GM21723 (cell line): ENCODE results near the gene LRRC4B.
"Not testable (repeated sequence)": the region's sequence is repeated elsewhere in the genome, so short reads cannot be mapped to it uniquely, and the experiment has no call there.

Experiments
- ATAC-seq: cut with Tn5 transposase; IDR thresholded peaks from one replicate; pipeline ENCODE4 v1.9.1; 2021; ENCODE audit warnings: mild to moderate bottlenecking, moderate library complexity; ENCODE audit not compliant: unreplicated experiment

The LRRC4B gene

GRCh38 chr19:50489461-50490011, 78.7 kb downstream of the LRRC4B start:
- ATAC-seq = no peak

GRCh38 chr19:50488389-50489194, 79.6 kb downstream of the LRRC4B start:
- ATAC-seq = no peak

DNA sequence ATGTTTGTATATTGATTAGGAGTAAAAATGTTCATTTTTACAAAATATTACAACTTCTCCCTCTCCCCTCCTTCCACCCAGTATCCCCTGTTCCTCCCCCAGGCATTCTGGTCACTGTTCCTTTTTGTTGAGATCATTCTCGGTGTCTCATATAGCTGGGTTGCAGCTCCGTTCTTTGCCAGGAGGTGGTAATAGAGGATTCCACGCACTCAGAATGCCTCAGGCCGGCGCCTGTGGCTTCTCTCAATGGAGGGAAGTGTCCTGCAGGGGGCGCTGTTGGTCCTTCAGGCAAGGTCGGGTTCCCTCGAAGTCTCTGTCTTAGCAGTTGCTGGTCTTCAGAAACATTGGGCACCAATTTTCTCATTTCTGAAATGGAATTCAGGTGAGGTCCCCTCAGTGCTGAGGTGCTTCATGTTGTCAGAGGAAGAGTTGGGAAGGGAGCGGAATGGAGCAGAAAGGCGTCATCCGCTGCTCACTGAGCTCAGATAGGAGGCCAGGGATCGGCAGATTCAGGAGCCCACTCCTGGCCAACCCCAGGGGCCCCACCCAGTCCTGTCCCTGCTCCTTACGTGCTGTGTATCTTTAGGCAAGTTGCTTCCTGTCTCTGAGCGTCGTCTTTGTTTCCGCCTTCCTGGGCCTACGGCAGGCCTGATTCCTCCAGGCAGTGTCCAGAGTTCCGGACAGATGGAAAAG, 81.3 kb downstream of the LRRC4B start:
- ATAC-seq = no peak

GRCh38 chr19:50485284-50485955, 82.8 kb downstream of the LRRC4B start:
- ATAC-seq = no peak

DNA sequence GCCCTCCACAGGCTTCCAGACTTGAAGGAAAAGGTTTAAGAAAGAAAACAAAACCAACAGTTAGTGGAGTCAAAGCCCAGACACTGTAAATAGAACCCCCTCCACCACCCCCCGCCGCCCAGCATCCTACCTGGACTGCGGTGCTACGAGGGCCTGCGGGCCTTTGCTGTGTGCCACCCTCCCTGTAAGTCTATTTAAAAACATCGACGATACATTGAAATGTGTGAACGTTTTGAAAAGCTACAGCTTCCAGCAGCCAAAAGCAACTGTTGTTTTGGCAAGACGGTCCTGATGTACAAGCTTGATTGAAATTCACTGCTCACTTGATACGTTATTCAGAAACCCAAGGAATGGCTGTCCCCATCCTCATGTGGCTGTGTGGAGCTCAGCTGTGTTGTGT, 85.3 kb downstream of the LRRC4B start:
- ATAC-seq = no peak

DNA sequence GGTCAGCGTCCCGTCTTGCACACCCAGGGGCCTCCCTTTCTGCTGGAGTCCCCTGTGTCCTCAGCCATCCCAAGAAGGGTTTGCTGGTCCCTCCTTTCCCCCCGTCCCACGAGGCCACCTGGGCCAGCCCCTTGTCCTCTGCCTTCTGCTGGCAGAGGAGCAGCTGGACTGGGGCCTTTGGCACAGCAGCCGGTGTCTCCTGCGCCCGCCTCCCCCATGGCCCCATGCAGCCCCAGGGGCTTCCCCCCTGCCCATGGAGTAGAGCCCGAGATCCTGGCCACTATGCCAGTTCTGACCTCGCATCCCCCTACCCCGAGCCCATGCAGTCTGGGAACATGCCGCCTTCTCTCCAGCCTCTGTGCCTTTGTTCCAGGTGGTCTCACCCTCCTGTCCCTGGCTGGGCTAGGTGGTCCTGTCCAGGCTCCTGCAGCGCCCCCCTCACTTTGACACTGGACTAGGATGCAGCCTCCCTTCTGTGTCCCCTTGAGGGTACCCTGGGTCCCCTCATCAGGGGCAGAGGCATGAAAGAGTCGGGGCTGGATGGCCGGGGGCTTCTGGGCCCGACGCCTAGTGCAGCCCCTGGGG, 85.9 kb downstream of the LRRC4B start:
- no peak for ATAC-seq

DNA sequence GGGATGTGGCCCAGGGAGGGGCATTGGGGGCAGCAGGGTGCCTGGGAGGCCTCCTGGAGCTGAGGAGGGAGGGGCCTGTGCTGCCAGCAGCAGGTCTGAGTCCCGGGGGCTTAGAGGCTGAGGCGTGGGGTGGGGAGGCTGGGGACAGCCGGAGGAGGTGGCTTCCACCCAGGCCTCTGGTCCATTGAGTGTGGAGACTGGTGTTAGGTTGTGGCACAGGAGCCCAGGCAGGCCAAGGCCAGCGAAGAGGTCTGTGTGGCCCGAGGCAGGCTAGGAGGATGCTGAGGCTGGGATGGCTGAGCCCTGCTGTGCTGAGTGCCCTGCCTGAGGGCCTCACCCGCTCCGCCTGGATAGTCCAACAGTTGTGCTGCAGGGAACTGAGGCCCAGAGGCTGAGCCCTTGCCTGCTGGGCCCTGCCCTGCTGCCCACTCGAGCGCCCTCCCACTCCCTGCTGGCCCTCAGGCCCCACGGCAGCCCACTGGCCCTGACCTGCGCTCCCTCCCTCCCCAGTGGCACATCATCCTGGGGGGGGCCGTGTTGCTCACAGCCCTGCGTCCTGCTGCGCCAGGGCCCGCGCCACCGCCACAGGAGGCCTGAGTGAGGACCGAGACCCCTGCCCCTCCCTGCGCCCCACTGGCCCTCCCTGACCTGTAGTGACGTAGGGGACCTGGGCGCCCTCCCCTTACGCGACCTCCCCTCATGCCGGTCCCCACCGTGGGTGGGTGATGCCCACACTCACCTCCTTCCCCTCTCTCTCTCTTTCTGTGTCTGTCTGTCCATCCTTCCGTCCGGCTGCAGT, 86.7 kb downstream of the LRRC4B start:
- no peak for ATAC-seq

- no peak for ATAC-seq
Observed at GRCh38 chr19:50480281-50481111, 87.7 kb downstream of the LRRC4B start.

GRCh38 chr19:50479761-50480251, 88.4 kb downstream of the LRRC4B start:
- ATAC-seq = no peak

DNA sequence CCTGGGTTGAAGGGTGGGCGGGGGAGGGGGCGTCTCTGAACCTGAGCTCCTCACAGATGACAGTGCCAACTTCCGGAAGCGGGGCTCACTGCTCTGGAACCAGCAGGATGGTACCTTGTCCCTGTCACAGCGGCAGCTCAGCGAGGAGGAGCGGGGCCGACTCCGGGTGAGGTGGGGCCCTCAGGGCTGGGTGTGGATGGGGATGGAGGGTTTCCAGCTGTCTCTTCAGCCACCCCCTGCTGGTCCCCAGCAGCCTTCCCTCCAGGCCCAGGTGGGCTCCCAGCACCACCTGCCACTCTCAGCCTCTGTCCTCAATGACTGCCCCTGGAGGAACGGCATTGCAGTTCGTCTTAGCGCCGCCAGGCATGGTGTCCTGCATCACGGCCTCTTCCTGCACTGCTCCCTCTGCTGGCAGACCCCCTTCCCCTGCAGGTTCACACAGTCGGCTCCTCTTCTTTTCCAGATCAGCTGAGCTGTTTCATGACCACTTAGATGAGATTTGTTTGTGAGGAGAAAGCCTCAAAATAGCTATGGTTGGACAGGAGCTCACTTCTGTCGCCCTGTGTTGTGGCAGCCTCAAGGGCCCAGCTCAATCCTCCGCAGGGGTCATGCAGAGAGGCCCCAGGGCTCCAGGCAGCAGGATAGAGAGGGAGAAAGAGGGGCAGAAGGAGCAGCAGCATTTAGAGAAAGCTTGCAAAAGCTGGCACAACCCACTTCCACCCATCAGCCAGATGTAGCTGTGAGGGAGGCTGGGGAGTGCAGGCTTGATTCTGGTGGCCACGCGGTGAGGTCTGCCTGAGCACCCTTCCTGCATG, 89.1 kb downstream of the LRRC4B start:
- ATAC-seq = no peak

DNA sequence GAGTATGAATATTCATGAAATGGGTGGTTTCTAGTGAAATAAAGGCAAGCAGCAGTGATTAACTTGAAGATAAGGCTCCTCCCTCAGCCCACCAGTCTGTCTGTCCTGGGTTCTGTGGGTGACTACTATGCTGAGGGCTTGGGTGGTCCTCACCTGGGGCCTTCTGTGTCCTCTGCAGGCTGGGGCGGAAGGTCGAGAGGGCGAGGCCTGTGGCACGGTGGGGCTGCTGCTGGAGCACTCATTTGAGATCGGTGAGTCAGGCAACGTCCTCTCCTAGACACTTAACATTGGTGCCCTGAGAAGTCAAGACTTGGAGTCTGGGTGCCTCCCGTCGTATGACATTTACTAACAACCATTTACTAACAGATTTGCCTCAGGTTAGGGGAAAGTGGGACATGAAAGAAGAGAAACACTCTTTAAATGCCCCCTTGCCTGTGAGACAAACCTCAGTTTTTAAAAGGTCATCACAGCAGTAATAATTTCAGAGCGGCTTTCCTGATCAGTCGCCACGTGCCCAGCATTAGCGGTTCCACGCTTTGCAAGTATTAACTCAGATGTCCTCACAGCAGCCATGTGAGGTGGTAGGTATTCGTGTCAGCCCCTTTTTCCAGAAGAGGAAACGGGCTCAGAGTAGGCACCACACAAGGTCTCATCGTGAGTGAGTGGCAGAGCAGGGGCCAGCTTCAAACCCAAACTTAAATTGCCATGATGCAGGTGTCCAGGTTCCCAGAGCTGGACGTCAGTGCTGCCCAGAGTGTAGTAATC, 90.3 kb downstream of the LRRC4B start:
- ATAC-seq = no peak

GRCh38 chr19:50476907-50477238, 91.4 kb downstream of the LRRC4B start:
- ATAC-seq = no peak

GRCh38 chr19:50476224-50476906, 91.9 kb downstream of the LRRC4B start, which contains the start of the genes EMC10 and GARIN5A:
Gene EMC10 (plus strand): TSS chr19:50476507. CDS start chr19:50476545, 38 bp downstream.
Gene GARIN5A (minus strand): TSS chr19:50476848. CDS start chr19:50476388, 460 bp downstream.
- ATAC-seq = peak; percentile 78

DNA sequence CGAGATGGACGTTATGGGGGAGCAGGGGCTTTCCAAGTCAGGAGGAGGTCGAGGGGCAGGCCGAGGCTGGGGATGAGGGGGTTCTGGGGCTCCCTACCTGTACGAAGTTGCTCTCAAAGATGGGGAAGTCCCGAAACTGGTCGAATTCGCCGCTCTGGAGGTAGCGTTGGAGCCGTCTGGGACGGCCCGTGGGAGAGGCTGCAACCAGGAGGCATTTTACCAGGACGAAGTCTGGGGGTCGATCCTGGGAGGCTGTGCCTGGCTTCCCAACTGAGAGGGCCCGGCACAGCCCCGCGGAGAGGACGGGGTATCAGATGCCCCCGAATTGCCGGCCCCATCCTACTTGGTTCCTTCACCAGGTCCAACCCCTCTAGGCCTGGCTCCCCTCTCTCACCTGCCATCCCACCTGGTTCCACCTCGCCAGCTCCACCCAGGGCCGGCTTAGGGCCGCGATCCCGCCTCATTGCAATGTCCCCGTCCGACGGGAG, 92.5 kb downstream of the LRRC4B start:
- ATAC-seq = no peak

DNA sequence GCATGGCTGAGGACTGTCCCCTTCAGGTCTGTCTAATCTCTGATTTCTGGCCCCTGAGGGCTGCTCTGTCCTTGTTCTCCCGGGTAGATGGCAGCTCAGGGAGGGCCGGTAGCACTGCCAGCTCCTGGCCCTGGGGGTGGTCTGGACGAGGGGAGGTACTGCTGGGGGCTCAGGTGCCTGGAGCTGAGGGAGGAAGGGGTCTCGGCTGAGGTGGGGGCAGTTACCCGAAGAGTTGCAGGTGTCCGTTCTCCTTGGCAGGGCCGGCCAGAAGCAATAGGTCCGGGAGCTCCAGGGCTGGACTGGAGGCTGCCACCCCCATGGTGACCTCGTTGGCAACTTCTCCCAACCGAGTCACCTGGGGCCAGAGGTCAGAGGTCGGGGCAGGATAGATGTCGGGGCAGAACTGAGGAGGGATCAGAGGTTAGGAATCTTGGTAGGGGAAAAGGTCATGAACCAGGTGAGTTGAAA, 93.1 kb downstream of the LRRC4B start:
- ATAC-seq = no peak

DNA sequence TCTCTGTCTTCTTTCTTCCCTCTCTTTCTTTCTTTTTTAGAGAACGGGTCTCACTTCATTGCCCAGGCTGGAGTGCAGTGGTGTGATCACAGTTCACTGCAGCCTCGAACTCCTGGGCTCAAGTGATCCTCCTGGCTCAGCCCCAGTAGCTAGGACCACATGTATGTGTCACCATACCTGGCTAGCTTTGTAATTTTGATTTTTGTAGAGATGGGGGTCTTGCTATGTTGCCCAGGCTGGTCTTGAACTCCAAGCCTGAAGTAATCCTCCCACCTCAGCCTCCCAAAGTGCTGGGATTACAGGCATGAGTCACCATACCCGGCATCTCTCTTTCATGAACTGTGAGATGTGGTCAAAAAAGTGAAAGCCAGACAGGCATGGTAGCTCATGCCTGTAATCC, 94.9 kb downstream of the LRRC4B start:
- ATAC-seq = not testable (repeated sequence)

- ATAC-seq = no peak
Observed at GRCh38 chr19:50468818-50469217, 99.4 kb downstream of the LRRC4B start.
